Measurements from ENCODE around the gene PLEKHG4B.
A peak's percentile ranks its signal among the peaks of the same experiment; 100 is the strongest.

Gene PLEKHG4B

DNA sequence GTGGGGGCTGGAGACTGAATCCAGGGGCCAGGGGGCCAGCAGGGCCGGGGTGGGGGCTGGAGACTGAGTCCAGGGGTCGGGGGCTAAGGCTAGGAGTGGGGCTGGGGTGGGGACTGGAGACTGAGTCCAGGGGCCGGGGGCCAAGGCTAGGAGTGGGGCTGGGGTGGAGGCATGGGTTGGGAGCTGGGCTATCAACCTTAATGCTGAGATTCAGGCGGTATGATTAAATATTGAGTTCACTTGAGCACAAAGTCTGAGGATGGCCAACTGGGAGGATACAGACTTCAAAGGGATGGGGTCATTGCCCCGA lies 82.3 kb downstream of the PLEKHG4B start:
- DNase-seq, result no peak

DNA sequence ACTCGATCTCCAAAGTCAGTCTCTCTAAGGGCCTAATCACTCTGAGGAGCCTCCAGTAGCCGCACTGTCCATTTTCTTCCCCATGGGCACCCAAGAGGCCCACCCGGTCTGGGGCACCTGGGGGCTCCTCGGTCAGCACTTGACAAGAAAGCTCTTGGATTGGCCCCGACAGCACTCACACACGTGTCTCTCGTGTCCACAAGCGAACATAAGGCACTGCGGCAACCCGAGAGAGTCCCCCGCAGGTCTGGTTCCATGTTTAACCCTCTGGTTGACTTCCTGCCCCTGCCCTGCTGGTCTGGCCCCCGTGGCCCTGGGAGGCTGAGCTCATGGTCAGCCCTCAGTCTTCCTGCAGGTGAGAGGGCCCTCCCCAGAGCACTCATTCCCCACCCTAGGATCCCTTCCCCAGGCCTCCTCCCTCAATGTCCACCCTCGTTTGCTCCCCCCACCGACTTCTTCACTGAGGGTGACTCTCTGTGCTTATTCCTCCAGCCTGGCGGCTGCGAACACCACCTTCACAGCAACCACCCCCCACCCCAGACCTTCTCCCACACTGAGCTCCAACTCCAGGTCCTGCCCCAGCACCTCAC lies 83.0 kb downstream of the PLEKHG4B start:
- DNase-seq, result no peak

DNA sequence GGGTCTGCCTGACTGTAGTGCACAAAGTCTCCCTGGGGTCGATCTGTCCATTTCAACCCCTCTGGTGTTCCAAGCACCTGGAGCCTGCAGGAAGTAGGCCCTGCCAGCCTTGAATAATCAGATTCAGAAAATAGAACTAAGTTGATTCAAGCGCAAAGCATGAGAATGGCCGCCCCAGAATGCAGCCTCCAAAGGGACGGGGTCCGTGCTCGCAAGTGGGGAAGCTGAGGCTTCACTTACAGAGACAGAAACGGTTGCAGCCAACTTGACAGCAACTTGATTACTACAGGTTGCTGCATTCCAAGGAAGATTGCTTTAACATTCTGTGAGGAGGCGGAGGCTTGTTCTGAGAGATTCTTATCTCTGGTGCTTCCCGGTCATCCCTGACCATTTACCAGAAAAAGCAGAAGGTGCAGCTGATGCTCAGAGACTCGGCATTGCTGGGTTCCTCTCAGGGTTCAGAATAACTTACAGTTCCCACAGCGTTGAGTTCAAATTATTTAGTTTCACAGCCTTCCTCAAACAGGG lies 84.4 kb downstream of the PLEKHG4B start:
- DNase-seq, result no peak

DNA sequence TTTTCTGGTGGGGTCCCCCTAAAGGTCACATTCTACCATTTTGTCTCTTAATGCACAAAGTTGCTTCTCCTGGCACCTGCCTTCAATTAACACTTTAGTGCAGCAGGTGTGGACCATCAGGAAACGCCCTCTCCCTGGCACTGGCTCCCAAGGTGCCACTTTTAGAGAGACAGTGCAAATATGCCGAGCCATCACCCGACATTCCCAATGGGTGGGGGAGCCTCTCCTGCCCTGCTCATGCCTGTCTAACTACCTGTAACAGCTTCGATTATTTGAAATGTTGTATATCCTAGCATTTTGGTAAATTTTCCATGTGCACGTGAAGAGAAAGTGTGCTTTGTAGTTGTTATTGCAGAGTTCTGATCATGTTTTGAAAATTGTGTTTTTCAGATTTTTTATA lies 86.1 kb downstream of the PLEKHG4B start:
- no peak for DNase-seq

DNA sequence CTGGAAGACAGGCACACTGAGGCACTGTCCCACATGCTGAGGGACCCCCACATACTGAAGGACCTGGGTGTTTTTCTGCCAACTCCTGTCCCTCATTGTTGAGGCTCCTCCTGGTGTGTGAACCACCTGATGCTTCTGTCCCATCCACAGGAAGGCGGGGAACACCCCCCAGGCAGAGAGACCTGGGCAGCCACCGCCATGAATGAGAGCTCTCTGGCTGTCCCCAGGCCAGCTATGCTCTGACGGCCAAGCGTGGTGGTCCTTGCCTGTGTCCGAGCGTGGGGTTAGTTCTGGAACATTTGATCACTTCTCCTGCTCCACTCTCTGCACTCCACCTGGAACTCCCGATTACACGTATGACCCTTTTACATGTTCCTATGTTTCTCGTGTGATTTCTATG lies 87.4 kb downstream of the PLEKHG4B start:
- no peak for DNase-seq

DNA sequence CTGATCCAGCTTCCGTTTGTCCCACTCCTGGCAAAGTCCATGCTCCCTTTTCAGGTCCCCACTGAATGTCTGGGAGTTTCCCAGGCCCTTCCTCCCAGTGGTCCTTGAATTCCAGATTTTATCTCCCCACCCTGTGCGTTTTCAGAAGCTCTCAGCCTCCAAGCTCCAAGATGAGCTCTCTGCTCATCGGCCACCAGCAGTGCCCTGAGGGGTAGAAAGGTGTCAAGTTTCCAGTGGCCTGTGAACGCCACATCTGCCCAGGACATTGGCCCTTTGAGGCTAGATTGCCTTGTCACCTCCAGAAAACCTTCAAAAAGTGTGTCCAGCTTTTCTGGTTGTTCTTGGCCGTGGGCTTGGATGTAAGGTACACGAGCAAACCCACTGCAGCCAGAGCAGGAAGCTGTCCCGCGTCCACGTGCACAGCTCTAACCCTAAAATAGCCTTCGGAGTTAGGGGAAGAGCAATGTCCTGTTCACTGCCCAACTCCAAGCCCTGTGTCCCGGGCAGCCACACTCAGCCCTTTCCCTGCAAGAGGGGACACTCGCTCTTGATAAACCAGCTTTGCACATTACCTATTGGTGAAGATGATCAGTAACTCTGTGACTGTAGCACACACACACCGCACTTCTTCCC lies 88.4 kb downstream of the PLEKHG4B start:
- no peak for DNase-seq

DNA sequence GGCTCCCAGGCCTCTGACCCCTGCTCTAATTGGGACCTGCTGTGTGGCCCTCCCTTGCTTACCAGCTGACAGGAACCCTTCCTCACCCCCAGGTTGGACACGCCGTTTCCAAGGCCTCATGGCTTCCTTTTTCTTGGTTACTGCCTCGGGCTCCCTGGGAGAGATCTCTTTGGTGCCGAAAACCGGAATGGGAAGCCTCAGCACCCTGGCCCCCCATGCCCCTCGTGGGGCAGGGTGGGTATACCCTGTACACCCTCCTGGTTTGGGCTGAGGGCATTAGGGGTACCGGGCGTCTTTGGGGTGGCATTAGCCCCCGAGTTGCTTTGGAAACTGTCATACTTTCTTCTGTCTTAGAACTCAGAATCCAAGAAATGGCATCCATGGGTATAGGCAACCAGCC lies 89.2 kb downstream of the PLEKHG4B start:
- DNase-seq, result no peak

DNA sequence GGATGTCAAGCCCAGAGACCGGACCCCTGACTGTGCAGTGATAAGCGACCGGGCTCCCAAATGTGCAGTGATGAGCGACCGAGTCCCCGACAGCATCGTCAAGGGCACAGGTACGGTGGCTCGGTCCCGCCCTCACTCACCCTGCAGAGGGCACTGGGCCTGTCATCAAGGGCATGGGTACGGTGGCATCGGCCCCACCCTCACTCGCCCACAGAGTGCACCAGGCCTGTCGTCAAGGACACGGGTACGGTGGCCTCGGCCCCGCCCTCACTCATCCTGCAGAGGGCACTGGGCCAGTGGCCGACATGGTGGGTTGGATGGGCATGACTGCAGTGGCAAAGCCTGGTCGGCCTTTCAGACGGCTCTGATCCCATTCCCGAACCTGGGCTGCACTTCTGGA lies 89.6 kb downstream of the PLEKHG4B start:
- DNase-seq, result no peak

DNA sequence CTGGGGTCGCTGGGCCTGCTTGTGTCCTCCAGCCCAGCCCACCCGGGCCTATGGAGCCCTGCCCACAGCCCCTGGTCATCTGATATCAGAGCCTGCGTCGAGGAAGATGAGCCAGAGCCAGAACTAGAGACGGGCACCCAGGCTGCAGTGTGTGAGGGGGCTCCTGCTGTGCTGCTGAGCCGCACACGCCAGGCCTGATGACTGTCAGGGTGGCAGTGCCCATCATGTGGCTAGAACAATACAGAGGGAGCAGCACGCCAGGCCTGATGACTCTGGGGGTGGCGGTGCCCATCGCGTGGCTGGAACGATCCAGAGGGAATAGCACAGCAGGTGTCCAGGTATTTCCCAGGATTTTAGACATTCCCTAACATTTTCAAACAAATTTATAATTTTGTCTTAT lies 90.2 kb downstream of the PLEKHG4B start:
- no peak for DNase-seq

DNA sequence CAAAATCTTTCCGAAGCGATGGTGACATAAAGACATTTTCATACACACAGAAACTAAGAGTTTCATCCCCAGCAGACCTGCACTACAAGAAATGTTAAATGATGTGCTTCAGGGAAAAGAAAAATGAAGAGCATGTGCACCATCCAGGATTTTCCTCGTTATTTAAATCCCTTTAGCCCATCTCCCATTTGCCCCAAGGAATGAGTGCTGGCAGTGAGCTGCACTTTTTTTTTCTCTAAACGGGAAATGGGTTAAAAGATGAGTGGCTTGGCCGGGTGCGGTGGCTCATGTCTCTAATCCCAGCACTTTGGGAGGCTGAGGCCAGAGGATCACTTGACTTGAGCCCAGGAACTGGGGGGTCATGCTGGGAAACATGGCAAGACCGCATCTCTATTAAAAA lies 92.5 kb downstream of the PLEKHG4B start:
- no peak for DNase-seq

DNA sequence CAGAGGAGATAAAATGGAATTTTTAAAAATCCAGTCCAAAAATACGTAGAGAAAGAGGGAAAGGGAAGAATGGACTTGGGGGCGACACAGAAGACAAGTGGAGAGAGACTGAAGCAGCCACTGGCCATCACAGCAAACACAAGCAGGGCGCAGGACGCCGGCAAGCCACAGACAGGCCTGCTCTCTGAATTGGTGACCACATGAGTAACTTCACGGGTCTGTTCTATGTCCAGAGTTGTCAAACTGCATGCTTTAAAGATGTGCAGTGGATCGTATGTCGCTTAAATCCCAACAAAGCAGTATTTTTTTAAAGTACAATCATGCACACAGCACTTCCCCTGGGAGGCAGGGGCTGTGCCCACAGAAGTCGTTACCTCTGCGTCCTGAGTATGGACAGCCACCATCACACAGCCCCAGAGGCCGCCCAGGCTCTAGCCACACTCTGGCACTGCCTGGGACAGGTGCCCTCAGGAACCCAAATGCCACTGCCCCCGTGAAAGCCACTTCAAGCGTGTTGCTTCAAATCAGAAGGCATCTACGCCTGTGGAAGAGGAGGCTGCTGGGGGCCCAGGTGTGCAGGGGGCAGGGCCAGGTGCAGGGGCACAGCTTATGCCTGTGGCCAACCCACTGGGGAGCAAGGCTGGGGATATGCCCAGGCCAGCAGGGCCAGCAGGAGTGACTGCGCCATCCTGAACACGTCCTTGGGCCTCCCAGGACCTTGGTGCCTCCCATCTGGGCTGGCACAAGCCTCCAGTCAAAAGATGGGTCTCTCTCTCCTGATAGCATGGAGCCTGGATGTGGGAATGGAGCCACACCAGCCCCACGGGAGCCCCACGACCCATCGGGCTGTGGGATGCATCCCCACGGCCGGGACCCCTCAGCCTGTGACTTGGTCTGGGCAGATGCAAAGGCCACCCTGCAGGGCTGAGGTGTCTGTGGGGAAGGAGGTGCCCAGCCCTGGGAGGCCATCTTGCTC lies 93.4 kb downstream of the PLEKHG4B start:
- DNase-seq, result no peak

DNA sequence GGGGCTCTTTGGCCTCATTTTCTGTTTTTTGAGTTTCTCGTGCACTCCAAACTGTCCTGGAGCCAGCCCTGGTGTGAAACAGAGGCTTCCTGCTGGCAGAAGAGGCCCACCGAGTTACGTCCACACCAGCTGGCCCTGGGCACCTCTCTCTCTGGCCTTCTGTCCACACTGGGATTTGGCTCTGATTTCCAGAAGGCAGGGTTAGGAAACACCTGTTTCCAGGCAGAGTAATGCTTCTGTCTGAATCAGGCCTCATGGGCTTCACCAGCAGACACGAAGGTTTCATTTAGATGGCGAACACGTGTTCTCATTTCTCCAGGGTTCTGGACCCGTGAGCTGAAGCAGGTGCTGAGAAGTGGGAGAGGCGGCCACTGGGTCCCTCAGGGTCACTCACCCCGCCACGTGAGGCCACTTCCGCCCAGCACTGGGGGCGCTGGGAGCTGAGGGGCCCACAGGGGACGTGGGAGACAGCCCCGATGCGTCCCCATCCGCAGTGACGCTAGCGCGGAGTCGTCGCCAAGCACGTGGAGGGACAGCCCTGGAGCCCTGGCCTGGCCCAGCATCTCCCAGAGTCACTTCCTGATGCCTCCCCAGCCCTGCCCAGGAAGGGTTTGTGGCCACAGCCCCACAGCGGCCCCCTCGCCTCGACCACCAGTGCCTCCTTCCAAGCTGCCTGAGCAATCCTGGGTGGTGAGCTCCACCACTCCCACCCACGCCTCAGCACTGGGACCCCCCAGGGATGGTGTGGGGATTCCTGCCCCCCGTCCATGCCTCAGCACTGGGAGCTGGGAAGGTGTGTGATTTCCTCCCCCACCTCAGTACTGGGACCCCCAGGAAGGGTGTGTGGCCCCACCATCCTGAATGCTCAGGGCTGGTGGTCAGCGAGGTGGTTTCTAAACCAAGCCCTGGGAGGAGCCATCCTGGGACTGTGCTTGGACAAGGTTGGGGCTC lies 94.4 kb downstream of the PLEKHG4B start:
- DNase-seq, result no peak

DNA sequence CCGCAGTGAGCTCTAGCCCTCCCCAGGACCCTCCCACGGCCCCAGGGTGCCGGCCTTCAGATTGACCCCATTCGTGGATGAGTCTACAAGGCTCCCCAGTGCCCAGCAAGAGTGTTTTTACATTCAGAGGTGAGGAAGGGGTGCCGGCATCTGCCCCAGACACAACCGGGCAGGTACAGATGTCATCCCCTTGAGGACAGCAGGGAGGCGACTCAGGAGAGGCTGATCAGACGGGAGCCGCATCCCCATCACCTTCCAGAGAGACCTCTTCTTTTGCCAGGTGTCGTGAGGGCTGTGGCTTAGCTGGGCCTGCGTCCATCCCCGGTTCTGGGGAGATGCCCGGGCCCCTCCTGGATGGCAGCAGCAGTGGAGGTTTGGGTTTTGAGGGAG lies 95.1 kb downstream of the PLEKHG4B start:
- no peak for DNase-seq

DNA sequence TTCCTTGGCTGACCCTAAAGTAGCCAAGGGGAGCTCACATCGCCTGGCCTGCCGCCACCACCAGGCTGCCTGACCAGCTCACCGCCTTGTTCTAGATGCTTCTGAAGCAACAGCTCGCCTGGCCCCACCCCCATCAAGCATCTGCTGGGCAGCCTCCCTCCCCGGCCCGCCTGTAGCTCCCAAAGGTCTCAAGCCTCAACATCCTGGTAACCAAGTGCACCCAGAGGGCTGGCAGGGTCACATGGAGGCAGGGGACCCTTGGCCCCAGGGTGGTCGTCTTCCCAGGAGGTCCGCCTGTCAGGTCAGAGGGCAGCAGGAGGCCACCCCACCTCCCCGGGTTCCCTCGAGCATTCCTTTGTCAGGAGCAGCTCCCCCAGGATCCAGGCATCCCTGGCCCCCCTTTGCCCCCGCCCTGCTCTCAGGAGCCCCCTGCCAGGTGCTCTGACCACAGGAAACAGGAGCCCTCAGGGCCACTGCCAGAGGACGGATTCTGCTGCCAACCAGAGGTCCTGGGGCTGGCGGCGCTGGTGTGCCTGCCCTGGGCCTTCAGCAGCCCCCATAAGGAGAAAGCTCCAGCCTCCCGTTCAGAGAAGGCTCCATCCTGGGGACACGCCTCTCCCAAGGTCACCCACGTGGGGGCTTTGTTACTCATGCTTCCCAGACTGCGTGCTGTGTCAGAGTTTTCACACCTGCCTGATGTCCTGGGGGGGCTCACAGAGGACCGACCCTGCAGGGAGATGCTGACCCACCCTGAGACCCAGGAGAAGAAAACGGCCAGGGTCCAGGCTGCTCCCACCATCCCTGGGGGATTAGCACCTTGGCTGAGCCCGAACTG lies 95.9 kb downstream of the PLEKHG4B start:
- DNase-seq, result no peak

DNA sequence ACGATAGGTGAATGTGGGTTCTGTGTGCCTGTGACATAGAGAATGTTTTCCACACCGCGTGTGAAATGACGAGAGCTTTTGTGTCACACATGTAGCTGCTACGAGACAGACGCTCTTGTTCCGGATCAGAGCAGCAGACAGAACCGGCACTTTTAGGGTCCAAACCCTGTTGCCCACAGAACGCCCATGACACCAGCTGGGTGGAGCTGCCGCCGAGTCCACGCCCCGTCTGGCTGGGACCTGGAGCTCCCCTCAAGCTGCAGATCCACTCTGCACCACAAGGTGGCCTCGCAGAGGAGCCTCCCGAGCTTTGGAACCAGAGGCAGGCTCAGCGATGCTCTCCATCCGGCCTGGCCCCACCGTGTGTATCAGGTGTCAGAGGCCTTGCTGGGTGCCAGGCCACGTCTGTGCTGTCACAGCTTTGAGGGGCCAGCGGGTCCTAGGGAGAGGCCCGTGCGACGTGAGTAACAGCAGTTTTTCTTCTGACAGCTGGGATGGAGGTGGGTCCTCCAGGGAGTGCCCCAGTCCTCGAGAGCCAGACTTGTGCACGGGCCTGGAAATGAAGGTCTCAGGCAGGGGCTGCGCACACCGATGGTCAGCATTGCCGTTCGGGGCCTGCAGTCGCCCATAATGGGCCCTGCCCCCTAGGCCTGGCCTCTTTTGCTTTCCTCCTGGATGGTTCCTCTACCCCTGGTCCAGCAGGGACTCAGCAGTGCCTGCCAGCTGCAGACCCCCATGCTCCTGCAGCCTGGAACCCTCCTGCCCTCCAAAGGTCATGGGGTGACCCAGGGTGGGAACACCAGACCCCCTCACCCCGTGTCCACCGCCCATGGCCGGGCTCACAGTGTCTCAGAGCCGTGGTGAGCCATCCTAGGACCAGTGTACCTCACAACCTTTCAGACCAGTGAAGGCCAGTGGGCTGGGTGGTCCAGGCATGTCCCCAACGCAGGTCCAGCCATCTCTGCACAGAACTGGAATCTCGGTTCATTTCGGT lies 96.8 kb downstream of the PLEKHG4B start:
- DNase-seq, result peak; percentile 82

DNA sequence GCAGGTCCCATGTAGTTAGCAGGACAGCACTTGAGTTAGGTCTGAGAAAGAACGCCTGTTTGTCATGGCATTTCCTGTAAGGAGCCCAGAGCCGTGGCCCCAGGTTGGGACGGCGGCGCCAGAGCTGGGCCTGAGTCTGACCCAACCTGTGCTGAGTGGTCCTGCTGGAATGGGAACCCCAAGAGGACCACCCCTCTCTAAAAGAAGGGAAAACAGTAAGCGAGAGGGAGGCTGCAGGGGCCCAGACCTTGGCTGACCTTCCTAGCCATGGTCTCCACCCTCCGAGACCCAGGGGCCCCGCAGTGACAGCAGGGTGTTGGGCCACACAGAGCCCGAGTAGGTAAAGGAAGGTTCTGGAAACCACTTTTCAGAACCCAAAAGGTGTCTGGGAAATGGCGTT lies 97.5 kb downstream of the PLEKHG4B start:
- no peak for DNase-seq

DNA sequence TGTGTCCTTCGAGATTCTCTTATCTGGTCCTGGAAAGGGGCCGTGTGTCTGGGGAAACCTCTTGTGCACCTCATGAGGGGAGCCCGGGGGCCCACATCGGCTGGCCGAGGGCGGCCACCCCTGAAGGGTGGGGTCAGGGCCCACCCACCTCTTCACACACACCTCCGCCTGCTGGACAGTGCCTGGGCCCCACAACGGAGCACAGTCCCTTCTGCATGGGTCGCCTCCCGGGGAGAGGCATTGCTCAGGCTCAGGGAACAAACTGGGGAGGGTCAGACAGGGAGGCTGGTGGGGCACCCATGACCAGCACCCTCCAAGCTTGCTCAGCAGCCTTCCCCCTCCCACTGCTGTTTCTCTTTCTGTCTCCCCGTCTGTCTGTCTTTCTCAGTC lies 98.0 kb downstream of the PLEKHG4B start:
- no peak for DNase-seq

DNA sequence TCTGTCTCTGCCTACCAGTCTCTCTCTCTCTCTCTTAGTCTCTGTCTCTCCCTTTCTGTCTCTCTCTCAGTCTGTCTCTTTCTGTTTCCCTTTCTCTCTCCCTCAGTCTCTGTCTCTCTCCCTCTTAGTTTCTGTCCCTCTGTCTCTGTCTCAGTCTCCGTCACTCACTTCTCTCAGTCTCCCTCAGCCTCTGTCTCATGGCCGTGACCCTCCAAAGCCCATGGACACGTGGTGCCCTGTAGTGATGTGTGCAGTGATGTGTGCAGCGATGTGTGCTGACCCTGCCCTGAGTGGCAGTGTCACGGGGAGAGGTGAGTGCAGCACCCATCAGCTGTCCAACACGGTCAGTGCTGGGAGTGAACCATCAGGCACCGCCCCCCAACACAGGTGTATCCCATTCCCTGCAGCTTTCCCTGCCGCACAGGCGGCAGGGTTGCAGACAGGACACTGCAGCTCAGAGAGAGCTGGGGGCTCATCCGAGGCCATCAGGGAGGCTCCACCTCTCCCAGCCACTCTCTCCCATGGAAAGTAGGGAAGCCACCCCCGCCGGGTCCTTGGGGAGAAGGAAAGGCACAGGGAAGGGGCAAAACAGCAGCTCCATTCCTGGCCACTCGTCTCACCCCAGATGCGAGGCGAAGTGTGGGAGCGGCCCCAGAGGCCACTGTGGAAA lies 98.5 kb downstream of the PLEKHG4B start:
- no peak for DNase-seq

DNA sequence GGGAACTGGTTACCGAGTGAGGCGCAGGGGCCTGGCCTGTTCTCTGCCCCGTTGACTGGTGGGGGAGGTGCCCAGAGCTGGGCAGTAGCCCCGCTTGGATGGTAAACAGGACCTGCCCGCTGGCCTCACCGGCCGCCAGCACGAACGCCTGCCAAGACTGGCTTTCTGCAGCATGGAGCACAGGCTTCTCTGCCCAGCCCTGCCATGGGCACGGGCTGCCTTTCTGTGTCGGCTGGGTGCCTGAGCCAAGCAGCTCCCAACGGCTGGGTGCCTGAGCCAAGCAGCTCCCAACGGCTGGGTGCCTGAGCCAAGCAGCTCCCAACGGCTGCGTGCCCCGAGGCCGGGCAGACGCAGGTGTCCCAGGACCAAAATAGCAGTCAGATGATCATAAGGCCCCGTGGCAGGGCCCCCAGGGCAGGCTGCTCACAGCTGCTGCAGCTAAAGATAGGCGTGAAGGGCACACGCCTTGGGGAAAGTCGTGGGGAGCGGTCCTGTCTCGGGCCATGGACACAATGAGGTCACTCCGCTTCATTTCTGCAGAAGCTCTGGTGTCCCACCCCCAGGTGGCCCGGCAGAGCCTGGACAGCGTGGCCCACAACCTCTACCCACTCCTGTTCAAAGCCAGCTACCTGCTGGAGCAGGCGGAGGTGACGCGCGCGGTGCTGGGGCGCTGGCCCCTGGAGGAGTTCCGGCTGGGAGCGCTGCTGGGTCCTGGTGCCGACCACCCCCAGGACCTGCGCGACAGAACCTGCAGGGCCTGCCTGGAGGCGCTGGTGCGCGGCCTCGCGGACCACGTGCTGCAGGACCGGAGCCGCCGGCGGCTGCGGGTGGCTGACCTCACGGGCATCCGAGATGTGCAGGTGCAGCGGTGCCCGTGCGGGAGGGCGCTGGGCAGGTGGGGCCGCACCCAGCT lies 99.3 kb downstream of the PLEKHG4B start, which contains the start of gene LRRC14B:
LRRC14B (plus strand) TSS at position 460 of the 913 bp plus-strand sequence; CDS start at position 504, 44 bp downstream.
- peak; percentile 20 for DNase-seq
